HepG2 (cell line): ENCODE results near the gene TBX10. TPM values are rescaled to one million over a fixed set of nuclear protein-coding genes. Genes with fewer than 3 reads are reported as not detected.

Experiments used
- ARNTL ChIP-seq: sonication (generic); formaldehyde crosslinking; IDR thresholded peaks from 2 replicates; pipeline ENCODE4 v1.4.0; 2020; ENCODE audit warnings: mild to moderate bottlenecking, missing genetic modification reagents
- DPF2 ChIP-seq: sonication (generic); formaldehyde crosslinking; IDR thresholded peaks from 2 replicates; pipeline ENCODE4 v1.4.0; 2020; ENCODE audit warnings: mild to moderate bottlenecking, low read depth, missing genetic modification reagents, borderline replicate concordance
- ELF4 ChIP-seq: sonication (generic); formaldehyde crosslinking; IDR thresholded peaks from 2 replicates; pipeline ENCODE4 v1.5.0; 2020; ENCODE audit warnings: missing genetic modification reagents, mild to moderate bottlenecking, moderate library complexity, borderline replicate concordance
- HNF4G ChIP-seq, 2 experiments: sonication (generic) in 1 of 2; formaldehyde crosslinking in 1 of 2; IDR thresholded peaks; 2 replicates each; pipeline versions ENCODE4 v1.4.0 to v1.6.1; 2011 to 2020; ENCODE audit warnings: borderline replicate concordance in 2 of 2, low read depth in 2 of 2, mild to moderate bottlenecking in 2 of 2, low read length in 1 of 2, missing genetic modification reagents in 1 of 2, moderate library complexity in 1 of 2
- MEF2D ChIP-seq: sonication (generic); formaldehyde crosslinking; IDR thresholded peaks from 2 replicates; pipeline ENCODE4 v1.5.1; 2020; ENCODE audit warnings: mild to moderate bottlenecking, missing genetic modification reagents
- PAXIP1 ChIP-seq: sonication (generic); formaldehyde crosslinking; conservative IDR thresholded peaks from 2 replicates; pipeline ENCODE4 v1.4.0; 2020; ENCODE audit warnings: mild to moderate bottlenecking, missing genetic modification reagents, moderate library complexity
- PLSCR1 ChIP-seq: sonication (generic); formaldehyde crosslinking; IDR thresholded peaks from 2 replicates; pipeline ENCODE4 v1.5.0; 2020; ENCODE audit warnings: missing genetic modification reagents, mild to moderate bottlenecking, borderline replicate concordance
- REPIN1 ChIP-seq: sonication (generic); formaldehyde crosslinking; IDR thresholded peaks from 2 replicates; pipeline ENCODE4 v1.8.0; 2022; ENCODE audit warnings: missing genetic modification reagents, low read depth, mild to moderate bottlenecking, borderline replicate concordance
- TARDBP ChIP-seq: sonication (generic); formaldehyde crosslinking; IDR thresholded peaks from 2 replicates; pipeline ENCODE4 v1.8.0; 2022; ENCODE audit warnings: mild to moderate bottlenecking, missing genetic modification reagents
- ZBTB7B ChIP-seq: sonication (generic); formaldehyde crosslinking; IDR thresholded peaks from 2 replicates; pipeline ENCODE4 v1.4.0; 2020; ENCODE audit warnings: missing genetic modification reagents
- ZFP62 ChIP-seq: sonication (generic); formaldehyde crosslinking; IDR thresholded peaks from 2 replicates; pipeline ENCODE4 v1.4.0; 2020; ENCODE audit warnings: missing genetic modification reagents
- ZFP91 ChIP-seq: sonication (generic); formaldehyde crosslinking; IDR thresholded peaks from 2 replicates; pipeline ENCODE4 v1.9.0; 2022; ENCODE audit warnings: missing genetic modification reagents, mild to moderate bottlenecking, borderline replicate concordance
- ZNF281 ChIP-seq: sonication (generic); formaldehyde crosslinking; IDR thresholded peaks from 2 replicates; pipeline ENCODE4 v1.4.0; 2020; ENCODE audit warnings: missing genetic modification reagents, borderline replicate concordance
- polyA plus RNA-seq, 8 experiments: library from polyadenylated mRNA; depleted of rRNA in 3 of 8; stranded (reverse) in 7 of 8; unstranded in 1 of 8; fragments of >200 nt; fragmentation: Illumina TruSeq in 4 of 8; extraction: Trizol in 4 of 8; gene quantifications; 2 replicates each; pipeline versions ENCODE4 v1.2.1 to v1.2.3, GENCODE V29; 2011 to 2016; ENCODE audit warnings: low read depth in 4 of 8, missing spikeins in 1 of 8, mixed read lengths in 1 of 8; ENCODE audit not compliant: insufficient read depth in 1 of 8
- total RNA-seq, 5 experiments: library from RNA; depleted of rRNA; stranded (reverse); fragments of >200 nt; fragmentation: Illumina TruSeq; extraction: Trizol; gene quantifications; 2 replicates each; pipeline ENCODE4 v1.2.3, GENCODE V29; 2016; ENCODE audit warnings: low read depth in 1 of 5
- TF ChIP-seq, protein P1 (sequence below): sonication (generic); formaldehyde crosslinking; IDR thresholded peaks from 2 replicates; pipeline ENCODE4 v1.5.0; 2020; ENCODE audit warnings: mild to moderate bottlenecking, missing genetic modification reagents

The TBX10 gene
- total and polyA plus RNA-seq, 2 of the 13 experiments (the other 11 are each of a cell fraction or from before 2014, with no cell fraction given): 0.27 to 1.7 TPM

GRCh38 chr11:67581469-67581868, 58.1 kb downstream of the TBX10 start (continued):
- TF ChIP-seq PAXIP1 (CRISPR knock-in tag) (peak; percentile 81), HNF4G (IDR thresholded peaks at IDR 0.05; ENCODE audit: borderline replicate concordance, low read depth, low read length) (peak; percentile 51), HNF4G (CRISPR knock-in tag; IDR thresholded peaks at IDR 0.05; ENCODE audit: borderline replicate concordance, low read depth) (no peak), ARNTL (CRISPR knock-in tag) (0 out of 2 replicates have a peak, but pooled peaks have one; percentile 20), ZFP62 (CRISPR knock-in tag) (no peak), MEF2D (peak; percentile 65; the same call in 1 of the 2 replicates), ELF4 (CRISPR knock-in tag) (no peak), TARDBP (CRISPR knock-in tag) (peak; percentile 50; the same call in 1 of the 2 replicates), PLSCR1 (CRISPR knock-in tag) (no peak), ZNF281 (peak; percentile 44; the same call in 1 of the 2 replicates), ZFP91 (CRISPR knock-in tag) (0 out of 2 replicates have a peak, but pooled peaks have one; percentile 23), DPF2 (CRISPR knock-in tag) (no peak), ZBTB7B (CRISPR knock-in tag) (peak; percentile 49; the same call in 1 of the 2 replicates), REPIN1 (0 out of 2 replicates have a peak, but pooled peaks have one; percentile 23)
- TF ChIP-seq, protein P1, sequence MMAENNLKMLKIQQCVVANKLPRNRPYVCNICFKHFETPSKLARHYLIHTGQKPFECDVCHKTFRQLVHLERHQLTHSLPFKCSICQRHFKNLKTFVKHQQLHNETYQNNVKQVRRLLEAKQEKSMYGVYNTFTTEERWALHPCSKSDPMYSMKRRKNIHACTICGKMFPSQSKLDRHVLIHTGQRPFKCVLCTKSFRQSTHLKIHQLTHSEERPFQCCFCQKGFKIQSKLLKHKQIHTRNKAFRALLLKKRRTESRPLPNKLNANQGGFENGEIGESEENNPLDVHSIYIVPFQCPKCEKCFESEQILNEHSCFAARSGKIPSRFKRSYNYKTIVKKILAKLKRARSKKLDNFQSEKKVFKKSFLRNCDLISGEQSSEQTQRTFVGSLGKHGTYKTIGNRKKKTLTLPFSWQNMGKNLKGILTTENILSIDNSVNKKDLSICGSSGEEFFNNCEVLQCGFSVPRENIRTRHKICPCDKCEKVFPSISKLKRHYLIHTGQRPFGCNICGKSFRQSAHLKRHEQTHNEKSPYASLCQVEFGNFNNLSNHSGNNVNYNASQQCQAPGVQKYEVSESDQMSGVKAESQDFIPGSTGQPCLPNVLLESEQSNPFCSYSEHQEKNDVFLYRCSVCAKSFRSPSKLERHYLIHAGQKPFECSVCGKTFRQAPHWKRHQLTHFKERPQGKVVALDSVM (CRISPR knock-in tag): 0 out of 2 replicates have a peak, but pooled peaks have one; percentile 11
